Measurements from ENCODE around the gene IFNL4.
"Not testable (repeated sequence)": the region's sequence is repeated elsewhere in the genome, so short reads cannot be mapped to it uniquely, and the experiment has no call there.

DNA sequence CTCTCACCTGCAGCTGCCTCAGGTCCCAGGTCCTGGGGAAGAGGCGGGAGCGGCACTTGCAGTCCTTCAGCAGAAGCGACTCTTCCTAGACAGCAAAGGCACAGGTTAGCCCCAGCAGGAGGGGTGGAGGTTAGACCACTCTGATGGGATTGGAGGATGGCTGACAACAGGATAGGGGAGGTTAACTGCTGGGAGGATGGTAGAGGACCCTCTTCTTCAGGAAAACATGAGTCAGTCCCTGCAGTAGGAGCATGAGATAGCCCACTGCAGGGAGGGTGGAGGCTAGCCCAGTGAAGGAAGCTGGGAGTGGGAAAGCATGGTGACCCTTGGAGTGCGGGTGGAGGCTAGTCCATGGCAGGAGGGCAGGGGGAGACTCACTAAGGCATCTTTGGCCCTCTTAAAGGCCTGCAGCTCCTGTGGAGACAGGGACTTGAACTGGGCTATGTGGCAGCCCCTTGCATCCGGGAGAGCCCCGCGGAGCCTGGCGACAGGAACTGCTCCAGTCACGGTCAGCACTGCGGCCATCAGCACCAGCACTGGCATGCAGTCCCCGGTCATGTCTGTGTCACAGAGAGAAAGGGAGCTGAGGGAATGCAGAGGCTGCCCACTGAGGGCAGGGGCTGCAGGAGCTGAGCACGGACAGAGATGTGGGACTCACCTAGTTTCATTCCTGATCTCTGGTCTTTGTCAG is 4.1 kb downstream of the IFNL4 start, which contains the start of gene IFNL3:
- TF ChIP-seq, protein P1, sequence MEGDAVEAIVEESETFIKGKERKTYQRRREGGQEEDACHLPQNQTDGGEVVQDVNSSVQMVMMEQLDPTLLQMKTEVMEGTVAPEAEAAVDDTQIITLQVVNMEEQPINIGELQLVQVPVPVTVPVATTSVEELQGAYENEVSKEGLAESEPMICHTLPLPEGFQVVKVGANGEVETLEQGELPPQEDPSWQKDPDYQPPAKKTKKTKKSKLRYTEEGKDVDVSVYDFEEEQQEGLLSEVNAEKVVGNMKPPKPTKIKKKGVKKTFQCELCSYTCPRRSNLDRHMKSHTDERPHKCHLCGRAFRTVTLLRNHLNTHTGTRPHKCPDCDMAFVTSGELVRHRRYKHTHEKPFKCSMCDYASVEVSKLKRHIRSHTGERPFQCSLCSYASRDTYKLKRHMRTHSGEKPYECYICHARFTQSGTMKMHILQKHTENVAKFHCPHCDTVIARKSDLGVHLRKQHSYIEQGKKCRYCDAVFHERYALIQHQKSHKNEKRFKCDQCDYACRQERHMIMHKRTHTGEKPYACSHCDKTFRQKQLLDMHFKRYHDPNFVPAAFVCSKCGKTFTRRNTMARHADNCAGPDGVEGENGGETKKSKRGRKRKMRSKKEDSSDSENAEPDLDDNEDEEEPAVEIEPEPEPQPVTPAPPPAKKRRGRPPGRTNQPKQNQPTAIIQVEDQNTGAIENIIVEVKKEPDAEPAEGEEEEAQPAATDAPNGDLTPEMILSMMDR (conservative IDR thresholded peaks at IDR 0.05 in 1 of 2, IDR thresholded peaks at IDR 0.05 in 1 of 2; ENCODE audit: low read depth in 1 of 2, low read length in 2 of 2), result not testable (repeated sequence)
- not testable (repeated sequence) for TF ChIP-seq EZH2 (IDR thresholded peaks at IDR 0.05; ENCODE audit: low read length, missing control alignments)

Data from fibroblast of lung (primary cell).